SKM-1 (cell line): ENCODE data around the gene LTBP1.
"Not testable (repeated sequence)": the region's sequence is repeated elsewhere in the genome, so short reads cannot be mapped to it uniquely, and the experiment has no call there.

Experiments
- DNase-seq: peaks from one replicate; lab custom pipeline; 2025; ENCODE audit not compliant: unreplicated experiment; lab: John Stamatoyannopoulos, UW

Gene LTBP1

DNA sequence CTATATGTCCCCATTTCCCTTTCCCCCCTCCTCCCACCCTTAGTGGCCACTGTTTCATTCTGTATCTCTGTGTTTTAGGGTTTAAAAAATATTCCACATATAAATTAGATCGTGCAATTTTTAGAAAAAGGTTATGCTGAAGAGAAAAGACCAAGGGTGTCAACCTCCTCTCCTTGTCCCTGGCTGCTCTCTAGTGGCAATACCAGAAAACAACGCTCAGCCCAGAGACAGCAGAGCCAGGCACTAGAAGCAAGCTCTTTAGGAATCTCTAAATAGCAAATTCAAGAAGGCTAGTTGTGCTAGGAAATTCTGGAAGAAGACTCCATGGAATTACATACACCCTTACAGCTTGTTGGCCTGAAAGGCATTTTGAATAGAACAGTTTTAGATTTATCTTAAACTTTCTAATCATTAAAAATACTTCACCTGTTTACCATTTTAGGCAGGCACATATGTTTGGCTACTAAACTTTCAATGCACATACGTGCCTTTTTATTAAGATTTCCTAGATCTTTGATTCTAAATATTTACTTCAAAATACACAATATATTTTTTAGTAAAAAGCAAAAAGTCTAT lies 494.6 kb downstream of the LTBP1 start:
- DNase-seq, result peak; percentile 44

GRCh38 chr2:33442052-33442451 lies 495.3 kb downstream of the LTBP1 start:
- DNase-seq, result not testable (repeated sequence)

- no peak for DNase-seq
These were observed 495.9 kb downstream of the LTBP1 start for GRCh38 chr2:33442528-33443079.

DNA sequence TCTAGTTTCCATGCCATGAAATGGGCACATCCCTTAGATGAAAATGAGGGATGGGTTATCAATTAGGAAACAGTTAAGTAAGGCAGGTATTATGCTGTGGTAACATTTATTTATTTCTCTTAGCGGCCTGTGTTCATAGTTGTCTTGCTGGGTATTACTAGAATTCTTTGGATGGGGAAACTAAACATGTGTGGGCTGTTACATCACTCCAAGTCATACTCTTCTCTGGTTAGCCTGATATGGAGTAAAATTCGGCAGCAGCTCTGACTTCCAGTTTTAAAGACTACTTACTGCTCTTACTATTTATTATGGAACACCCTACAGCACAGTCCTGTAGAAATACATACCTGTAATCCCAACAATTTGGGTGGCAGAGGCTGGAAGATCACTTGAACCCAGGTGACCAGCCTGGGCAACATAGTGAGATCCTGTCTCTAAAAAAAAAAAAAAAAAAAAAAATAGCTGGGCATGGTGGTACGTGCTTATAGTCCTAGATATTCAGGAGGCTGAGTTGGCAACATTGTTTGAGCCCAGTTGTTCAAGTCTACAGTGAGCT lies 496.6 kb downstream of the LTBP1 start:
- DNase-seq, result no peak

DNA sequence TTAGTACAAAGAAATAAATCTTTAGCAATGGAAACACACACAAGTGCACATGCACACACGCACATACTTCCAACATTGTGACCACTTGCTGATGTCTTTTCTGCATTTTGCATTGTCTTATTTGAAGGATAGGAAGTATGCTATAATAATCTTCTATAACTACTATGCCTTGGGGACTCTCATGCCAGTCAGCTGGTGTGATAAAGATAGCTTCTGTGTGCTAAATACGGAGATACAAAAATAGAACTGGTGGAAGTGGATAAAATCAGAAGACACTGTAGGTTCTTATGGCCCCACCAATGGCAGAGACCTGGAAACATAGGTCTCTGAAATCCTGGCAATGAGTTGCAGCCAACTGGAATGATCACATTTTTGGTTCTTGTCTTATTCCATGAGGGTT lies 498.2 kb downstream of the LTBP1 start:
- DNase-seq, result no peak

GRCh38 chr2:33448220-33448899 lies 501.6 kb downstream of the LTBP1 start:
- no peak for DNase-seq
